ENCODE measurements around the gene PELI2. TPM values are rescaled to one million over a fixed set of nuclear protein-coding genes. Genes with fewer than 3 reads are reported as not detected.

The PELI2 gene
- total RNA-seq, 2 experiments from 2014 or later = 3.2 to 5.7 TPM

DNA sequence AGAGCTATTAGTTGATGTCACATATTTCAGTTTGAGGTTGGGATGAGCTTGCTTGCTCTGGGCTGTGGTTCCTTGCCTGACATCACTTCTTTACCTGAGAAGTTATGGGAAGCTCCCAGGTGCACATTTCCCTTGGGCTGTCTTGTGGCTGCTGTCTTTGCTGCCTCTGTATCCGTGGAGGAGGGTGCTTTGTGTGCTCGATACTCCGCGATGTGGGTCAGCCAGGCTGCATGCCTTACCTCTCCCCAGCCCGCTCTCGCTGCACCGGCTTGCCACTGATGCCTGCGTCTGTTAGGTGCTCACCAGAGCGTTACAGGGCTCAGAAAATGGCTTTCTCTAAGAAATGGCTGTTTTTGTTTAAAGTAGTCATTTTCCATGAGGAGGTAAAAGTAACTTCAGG, 19.6 kb downstream of the PELI2 start:
- H3K4me1 Mint-ChIP-seq = no peaks in the 10 kb centered on the region
- H3K4me3 Mint-ChIP-seq = no peak overlapping the region
- H3K27me3 Mint-ChIP-seq = peaks cover 13% of the 10 kb centered on the region
- no peak overlapping the region for H3K27ac Mint-ChIP-seq
- DNase-seq (no peak), ATAC-seq (ENCODE audit: low read depth) (no peak)
- H3K9me3 Mint-ChIP-seq = no peaks in the 10 kb centered on the region
- POLR2A ChIA-PET = no interaction called here
- peaks cover 2% of the 10 kb centered on the region for H3K36me3 Mint-ChIP-seq

DNA sequence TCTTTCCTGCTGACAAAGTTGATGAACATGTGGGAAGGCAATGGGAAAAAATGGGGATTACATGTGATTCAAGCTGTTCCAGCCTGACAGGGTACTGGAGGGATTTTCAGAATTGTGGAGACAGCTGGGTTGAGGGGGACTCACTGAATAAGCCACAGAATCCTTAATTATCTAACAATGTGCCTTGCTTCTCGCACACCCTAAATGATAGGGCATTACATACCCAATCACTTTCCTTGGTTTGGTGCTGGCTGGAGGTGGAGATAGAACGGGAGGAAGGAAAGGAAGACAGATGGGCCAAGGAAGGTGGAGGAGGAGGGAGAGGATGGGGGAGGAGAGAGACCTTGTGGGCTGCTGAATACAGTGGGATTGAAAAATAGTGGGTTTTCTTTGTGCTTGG, 20.7 kb downstream of the PELI2 start:
- Mint-ChIP-seq H3K4me3 (no peak overlapping the region), H3K4me1 (no peaks in the 10 kb centered on the region), H3K36me3 (peaks cover 2% of the 10 kb centered on the region), H3K27ac (no peak overlapping the region), H3K27me3 (peaks cover 13% of the 10 kb centered on the region), H3K9me3 (no peaks in the 10 kb centered on the region)
- POLR2A ChIA-PET = no interaction called here
- DNase-seq (no peak), ATAC-seq (ENCODE audit: low read depth) (no peak)

DNA sequence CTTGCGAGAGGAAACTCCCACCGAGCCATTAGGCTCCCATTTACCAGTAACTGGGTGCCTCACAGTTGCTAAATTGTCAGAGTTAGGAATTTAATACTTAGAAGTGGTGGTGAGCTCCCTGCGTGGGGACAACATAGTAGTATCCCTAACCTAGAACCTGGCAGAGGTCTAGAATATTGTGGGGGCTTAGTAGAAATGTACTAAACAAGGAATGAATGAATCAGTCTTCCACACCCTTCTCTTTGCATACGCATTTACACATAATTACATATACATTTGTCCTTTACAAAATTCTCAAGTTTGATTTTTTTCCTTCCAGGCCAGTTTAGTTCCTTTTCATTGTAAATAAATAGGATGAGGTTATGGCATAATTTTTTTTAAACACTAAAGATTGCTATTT, 24.1 kb downstream of the PELI2 start:
- Mint-ChIP-seq H3K4me1 (no peaks in the 10 kb centered on the region), H3K9me3 (no peaks in the 10 kb centered on the region), H3K4me3 (no peak overlapping the region), H3K27me3 (no peaks in the 10 kb centered on the region), H3K36me3 (no peaks in the 10 kb centered on the region), H3K27ac (no peak overlapping the region)
- POLR2A ChIA-PET = no interaction called here
- DNase-seq (no peak), ATAC-seq (ENCODE audit: low read depth) (no peak)

DNA sequence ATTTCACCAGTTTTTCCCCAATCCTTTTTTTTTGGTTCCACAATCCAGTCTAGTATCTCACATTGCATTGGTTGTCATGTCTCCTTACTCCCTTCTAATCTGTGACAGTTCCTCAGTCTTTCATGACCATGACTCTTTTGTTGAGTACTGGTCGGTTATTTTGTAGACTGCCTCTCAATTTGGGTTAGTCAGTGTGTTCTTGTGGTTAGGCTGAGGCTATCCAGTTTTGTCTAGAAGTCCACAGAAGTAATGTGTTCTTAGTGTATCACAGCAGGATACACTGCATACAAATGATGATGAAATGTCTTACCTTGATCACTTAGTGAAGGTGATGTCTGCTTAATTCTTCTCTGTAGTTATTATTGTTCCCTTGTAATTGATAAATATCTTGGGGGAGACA, 24.8 kb downstream of the PELI2 start:
- no peak for ATAC-seq (ENCODE audit: low read depth)
- Mint-ChIP-seq H3K9me3 (no peaks in the 10 kb centered on the region), H3K27ac (no peak overlapping the region), H3K4me3 (no peak overlapping the region), H3K4me1 (peaks cover 2% of the 10 kb centered on the region), H3K36me3 (no peaks in the 10 kb centered on the region), H3K27me3 (no peaks in the 10 kb centered on the region)
- DNase-seq = no peak
- POLR2A ChIA-PET = no interaction called here

DNA sequence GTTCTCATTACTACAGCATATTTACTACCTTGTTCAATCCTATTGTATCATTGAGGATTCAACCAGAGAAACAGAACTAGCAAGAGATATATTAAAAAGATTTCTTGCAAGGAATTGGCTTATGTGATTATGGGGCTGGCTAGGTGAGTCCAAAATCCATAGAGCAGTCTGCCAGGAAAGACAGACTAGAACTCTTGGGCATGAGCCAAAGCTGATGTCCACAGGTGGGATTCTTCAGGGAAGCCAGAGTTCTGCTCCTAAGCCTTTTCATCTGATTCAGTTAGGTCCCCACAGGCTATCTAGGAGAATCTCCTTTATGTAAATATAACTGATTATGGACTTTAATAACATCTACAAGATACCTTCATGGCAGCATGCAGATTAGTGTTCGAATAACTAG, 26.0 kb downstream of the PELI2 start:
- peaks cover 6% of the 10 kb centered on the region for H3K4me1 Mint-ChIP-seq
- POLR2A ChIA-PET = no interaction called here
- DNase-seq (no peak), ATAC-seq (ENCODE audit: low read depth) (no peak)
- H3K36me3 Mint-ChIP-seq = no peaks in the 10 kb centered on the region
- no peaks in the 10 kb centered on the region for H3K9me3 Mint-ChIP-seq
- H3K27me3 Mint-ChIP-seq = no peaks in the 10 kb centered on the region
- H3K4me3 Mint-ChIP-seq = no peak overlapping the region
- no peak overlapping the region for H3K27ac Mint-ChIP-seq

DNA sequence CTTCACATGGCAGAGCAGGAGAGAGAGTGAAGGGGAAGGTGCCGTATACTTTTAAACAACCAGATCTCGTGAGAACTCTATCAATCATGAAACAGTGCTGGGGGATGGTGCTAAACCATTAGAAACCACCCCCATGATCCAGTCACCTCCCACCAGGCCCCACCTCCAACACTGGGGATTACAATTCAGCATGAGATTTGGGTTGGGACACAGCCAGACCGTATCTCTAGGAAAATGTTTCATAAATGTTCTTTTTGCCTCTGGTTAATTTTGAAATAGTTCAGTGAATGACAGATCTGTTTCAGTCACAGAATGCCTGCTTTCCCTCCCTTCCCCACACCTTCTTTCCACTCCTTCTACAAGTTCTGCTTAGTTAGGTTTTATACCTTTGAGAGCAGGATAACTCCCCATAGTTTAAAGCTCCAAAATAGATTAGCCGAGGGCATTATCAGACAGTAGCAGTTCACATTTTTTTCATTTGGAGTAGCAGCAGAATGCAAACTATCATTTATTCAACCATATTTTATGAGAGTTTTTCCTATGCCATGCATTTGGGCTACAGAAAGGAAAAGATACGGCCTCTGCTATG, 27.1 kb downstream of the PELI2 start:
- H3K36me3 Mint-ChIP-seq = no peaks in the 10 kb centered on the region
- peaks cover 6% of the 10 kb centered on the region for H3K4me1 Mint-ChIP-seq
- H3K27ac Mint-ChIP-seq = no peak overlapping the region
- DNase-seq (no peak), ATAC-seq (ENCODE audit: low read depth) (no peak)
- H3K9me3 Mint-ChIP-seq = no peaks in the 10 kb centered on the region
- peaks cover 2% of the 10 kb centered on the region for H3K27me3 Mint-ChIP-seq
- POLR2A ChIA-PET = no interaction called here
- no peak overlapping the region for H3K4me3 Mint-ChIP-seq

DNA sequence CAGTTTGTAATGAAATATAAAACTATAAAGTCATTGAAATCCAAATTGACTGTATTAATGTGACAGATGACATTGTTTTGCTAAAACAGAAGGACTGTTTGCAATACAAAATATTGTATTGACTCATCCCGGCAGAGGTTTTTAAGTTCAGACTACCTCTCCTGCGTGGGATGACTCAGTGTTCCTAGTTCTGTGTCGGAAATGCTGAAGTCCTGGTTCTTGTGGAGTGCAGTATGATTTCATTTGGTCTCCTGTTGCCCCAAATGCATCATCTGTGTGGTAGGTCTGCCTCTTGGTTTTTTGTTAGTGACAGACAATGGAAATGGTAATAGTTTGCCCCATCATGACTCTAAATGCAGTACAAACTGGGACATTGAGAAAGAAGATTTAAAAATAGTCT, 27.8 kb downstream of the PELI2 start:
- ATAC-seq (ENCODE audit: low read depth) (no peak), DNase-seq (no peak)
- no peaks in the 10 kb centered on the region for H3K36me3 Mint-ChIP-seq
- H3K4me3 Mint-ChIP-seq = no peak overlapping the region
- H3K9me3 Mint-ChIP-seq = no peaks in the 10 kb centered on the region
- H3K27ac Mint-ChIP-seq = no peak overlapping the region
- POLR2A ChIA-PET = no interaction called here
- H3K27me3 Mint-ChIP-seq = peaks cover 2% of the 10 kb centered on the region
- peaks cover 6% of the 10 kb centered on the region for H3K4me1 Mint-ChIP-seq

DNA sequence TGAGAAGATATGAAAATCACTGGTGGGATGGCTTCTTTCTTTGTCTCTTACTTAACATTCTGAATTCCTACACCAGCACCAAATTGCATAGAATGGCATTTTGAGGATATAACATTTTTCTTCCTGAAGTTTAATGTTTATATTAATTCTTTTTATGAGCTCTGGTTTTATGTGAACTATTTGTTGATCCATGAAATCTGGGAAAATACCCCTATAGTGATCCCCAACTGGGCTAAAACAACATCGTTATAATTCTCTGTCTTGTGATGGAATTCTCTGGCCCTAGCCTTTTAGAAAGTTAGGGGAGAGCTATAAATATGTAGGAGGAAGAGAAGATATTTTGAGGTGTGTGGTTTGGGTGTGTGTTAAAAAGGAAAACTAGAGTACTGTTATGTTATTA, 29.2 kb downstream of the PELI2 start:
- no peaks in the 10 kb centered on the region for H3K9me3 Mint-ChIP-seq
- H3K4me3 Mint-ChIP-seq = no peak overlapping the region
- H3K27ac Mint-ChIP-seq = no peak overlapping the region
- no peaks in the 10 kb centered on the region for H3K36me3 Mint-ChIP-seq
- peaks cover 6% of the 10 kb centered on the region for H3K4me1 Mint-ChIP-seq
- POLR2A ChIA-PET = no interaction called here
- ATAC-seq (ENCODE audit: low read depth) (no peak), DNase-seq (no peak)
- peaks cover 2% of the 10 kb centered on the region for H3K27me3 Mint-ChIP-seq

DNA sequence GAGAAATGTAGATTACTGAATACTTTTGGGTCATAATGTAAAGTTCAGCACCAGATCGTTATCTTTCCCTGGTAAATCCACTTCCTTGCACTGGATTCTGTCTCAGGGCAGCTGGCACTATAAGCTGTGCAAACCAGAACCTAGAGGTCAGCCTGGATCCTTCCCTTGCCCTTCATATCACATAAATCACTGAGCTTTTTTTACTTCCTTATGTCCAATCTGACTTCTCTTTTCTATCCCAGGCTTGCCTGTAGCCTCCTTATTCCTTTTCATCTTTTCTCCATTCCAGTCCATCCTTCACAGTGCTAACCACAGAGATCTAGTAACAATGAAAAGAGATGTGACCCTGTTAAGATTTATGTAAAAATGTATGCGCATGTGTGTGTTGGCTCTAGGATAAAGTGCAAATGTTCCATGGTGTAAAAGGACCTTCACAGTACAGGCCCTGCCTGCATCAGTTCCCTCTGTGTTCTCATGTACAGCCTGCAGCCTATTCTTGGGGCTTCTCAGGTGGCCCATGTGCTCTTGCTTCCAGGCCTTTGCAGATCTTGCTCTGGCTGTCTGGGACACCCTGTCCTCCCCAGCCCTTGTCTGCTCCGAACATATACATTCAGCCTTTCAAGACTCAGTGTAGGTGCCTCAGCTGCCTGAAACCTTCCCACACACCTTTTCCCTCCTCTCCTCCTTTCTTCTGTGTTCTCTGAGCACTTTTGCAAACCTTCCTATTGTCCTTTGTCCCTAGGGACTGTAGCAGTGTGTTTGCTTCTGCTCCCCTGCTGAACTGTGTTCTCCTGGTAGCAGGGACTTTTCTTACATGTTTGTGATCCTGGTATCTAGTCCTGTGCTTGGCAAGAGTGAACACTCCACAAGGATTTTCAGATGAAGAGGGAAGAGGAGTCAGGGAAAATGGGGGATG, 30.0 kb downstream of the PELI2 start:
- peaks cover 2% of the 10 kb centered on the region for H3K27me3 Mint-ChIP-seq
- H3K9me3 Mint-ChIP-seq = no peaks in the 10 kb centered on the region
- no peak overlapping the region for H3K4me3 Mint-ChIP-seq
- peaks cover 6% of the 10 kb centered on the region for H3K4me1 Mint-ChIP-seq
- ATAC-seq (ENCODE audit: low read depth) (no peak), DNase-seq (no peak)
- no peaks in the 10 kb centered on the region for H3K36me3 Mint-ChIP-seq
- no peak overlapping the region for H3K27ac Mint-ChIP-seq
- POLR2A ChIA-PET = no interaction called here

DNA sequence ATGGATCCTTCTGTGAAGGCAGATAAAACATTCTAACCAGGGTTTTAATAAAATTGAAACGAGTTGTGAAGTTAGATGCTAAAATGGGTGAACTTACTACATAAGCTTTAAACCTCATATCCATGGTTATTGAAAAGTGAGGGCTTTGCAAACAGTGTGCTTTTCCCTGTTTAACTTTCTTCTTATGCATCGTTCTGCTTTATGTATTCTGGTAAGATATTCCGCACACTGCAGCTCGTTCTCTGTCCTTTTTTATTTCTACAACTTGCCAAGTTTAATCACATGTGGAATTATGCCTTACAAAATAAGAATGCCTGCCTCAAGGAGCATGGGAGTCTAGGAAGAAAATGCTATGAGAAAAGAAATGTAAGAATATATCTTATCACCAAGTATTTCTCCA, 30.9 kb downstream of the PELI2 start:
- Mint-ChIP-seq H3K27ac (no peak overlapping the region), H3K4me3 (no peak overlapping the region), H3K4me1 (peaks cover 6% of the 10 kb centered on the region), H3K36me3 (no peaks in the 10 kb centered on the region), H3K9me3 (no peaks in the 10 kb centered on the region), H3K27me3 (peaks cover 2% of the 10 kb centered on the region)
- no peak for DNase-seq
- POLR2A ChIA-PET = no interaction called here
- ATAC-seq (ENCODE audit: low read depth) = no peak

DNA sequence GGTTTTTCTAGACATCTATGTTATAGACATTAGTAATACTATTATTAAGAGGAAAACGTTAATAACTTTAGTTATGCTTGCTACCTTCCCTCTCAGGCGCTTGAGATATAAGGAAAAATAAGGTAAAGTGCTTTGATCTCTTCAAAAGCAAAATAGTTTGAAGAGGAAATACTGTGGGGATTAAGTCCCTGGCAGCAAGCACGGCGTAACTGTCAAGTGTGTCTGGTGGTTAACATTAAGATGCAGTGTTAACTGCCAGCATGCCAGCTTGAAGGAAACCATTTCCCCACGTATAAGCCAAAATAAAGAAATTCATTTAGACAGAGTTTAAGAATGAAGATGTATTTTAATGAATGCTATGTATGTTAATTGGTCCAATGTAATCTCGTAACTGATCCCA, 31.8 kb downstream of the PELI2 start:
- H3K4me3 Mint-ChIP-seq = no peak overlapping the region
- no peak for DNase-seq
- POLR2A ChIA-PET = no interaction called here
- H3K36me3 Mint-ChIP-seq = no peaks in the 10 kb centered on the region
- H3K4me1 Mint-ChIP-seq = peaks cover 6% of the 10 kb centered on the region
- peaks cover 6% of the 10 kb centered on the region for H3K27me3 Mint-ChIP-seq
- no peaks in the 10 kb centered on the region for H3K9me3 Mint-ChIP-seq
- H3K27ac Mint-ChIP-seq = no peak overlapping the region
- ATAC-seq (ENCODE audit: low read depth) = no peak

DNA sequence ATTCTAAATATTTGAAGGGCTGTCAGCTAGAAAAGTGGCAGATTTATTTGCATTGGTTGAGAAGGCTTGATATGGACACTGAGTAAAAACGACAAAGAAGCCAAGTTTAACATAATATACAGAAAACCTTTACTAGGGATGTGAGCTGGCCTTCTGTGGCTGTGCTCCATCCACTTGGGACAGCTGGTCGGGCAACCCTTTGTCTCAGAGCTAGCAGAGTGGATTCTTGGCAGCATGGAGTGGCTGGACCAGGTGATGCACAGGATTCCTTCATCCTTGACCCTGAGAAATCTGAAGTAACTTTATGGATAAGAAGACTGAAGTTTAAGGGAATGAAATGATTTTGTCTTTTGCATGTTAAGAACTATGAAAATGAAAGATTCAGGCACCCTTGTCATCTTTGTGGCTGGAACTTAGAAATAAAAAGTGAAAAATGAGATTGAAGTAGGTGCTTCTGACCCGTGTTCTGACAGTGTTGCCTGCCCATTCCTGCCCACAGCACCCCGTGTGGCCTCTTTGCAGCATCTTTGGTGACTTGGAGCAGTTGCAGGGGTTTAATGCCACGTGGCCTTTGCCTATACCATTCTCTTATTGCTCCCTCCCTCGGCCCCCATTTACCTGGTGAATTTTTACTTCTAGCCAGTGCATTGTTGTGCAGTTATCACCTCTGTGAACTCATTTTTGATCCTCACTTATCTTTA, 32.6 kb downstream of the PELI2 start:
- H3K27me3 Mint-ChIP-seq = peaks cover 6% of the 10 kb centered on the region
- DNase-seq = no peak
- H3K36me3 Mint-ChIP-seq = peaks cover 2% of the 10 kb centered on the region
- no peaks in the 10 kb centered on the region for H3K9me3 Mint-ChIP-seq
- POLR2A ChIA-PET = no interaction called here
- H3K27ac Mint-ChIP-seq = no peak overlapping the region
- H3K4me1 Mint-ChIP-seq = peaks cover 6% of the 10 kb centered on the region
- no peak overlapping the region for H3K4me3 Mint-ChIP-seq
- no peak for ATAC-seq (ENCODE audit: low read depth)

DNA sequence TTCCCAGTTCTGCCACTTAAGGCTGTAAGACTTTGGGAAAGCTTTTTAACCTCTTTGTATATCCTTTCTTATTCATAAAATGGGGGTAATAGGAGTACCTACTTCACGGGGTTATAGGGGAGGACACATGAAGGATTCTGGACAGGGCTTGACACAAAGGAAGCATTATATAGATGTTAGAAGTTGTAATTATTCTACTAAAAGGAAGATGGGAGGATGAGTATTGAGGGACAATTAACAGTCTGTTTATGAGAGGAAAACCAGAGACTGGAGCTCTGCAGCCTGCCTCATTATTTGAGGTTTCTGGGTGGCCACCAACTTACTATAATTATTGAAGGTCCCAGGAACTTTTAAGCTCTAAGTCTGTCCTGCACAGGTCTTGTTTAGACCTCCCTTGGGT, 34.0 kb downstream of the PELI2 start:
- peaks cover 6% of the 10 kb centered on the region for H3K4me1 Mint-ChIP-seq
- H3K9me3 Mint-ChIP-seq = no peaks in the 10 kb centered on the region
- POLR2A ChIA-PET = no interaction called here
- H3K36me3 Mint-ChIP-seq = peaks cover 2% of the 10 kb centered on the region
- DNase-seq = no peak
- H3K27me3 Mint-ChIP-seq = peaks cover 6% of the 10 kb centered on the region
- no peak for ATAC-seq (ENCODE audit: low read depth)
- no peak overlapping the region for H3K4me3 Mint-ChIP-seq
- H3K27ac Mint-ChIP-seq = no peak overlapping the region

DNA sequence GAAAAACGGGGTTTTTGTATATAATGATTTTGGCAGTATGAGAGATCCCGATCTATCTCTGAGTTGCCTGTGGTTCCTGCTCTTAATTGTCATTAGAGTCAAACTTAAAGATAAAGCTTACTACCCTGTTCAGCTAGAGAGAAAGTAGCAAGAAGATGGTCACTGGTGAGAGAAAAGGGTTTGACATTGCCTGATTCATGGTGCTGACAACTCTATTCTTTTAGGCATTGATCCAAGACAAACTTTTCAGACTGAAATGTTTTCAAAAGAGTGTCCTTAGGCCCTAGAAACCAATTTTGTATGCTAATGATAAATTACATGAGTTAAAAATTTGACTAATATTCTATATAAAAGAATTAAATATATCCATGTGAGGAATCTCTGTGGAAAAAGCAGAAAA, 35.1 kb downstream of the PELI2 start:
- peaks cover 6% of the 10 kb centered on the region for H3K27me3 Mint-ChIP-seq
- ATAC-seq (ENCODE audit: low read depth) = no peak
- H3K4me1 Mint-ChIP-seq = peaks cover 3% of the 10 kb centered on the region
- no peak for DNase-seq
- POLR2A ChIA-PET = no interaction called here
- H3K9me3 Mint-ChIP-seq = no peaks in the 10 kb centered on the region
- H3K27ac Mint-ChIP-seq = no peak overlapping the region
- peaks cover 2% of the 10 kb centered on the region for H3K36me3 Mint-ChIP-seq
- no peak overlapping the region for H3K4me3 Mint-ChIP-seq
